GM12865 (cell line): Measurements from ENCODE around the gene METTL16.
"Not testable (repeated sequence)": the region's sequence is repeated elsewhere in the genome, so short reads cannot be mapped to it uniquely, and the experiment has no call there.

Experiments
- DNase-seq: peaks from one replicate; pipeline ENCODE4 v3.0.0; 2010; ENCODE audit warnings: low read depth
- H3K4me3 ChIP-seq: 2 replicates; pipeline ENCODE4 v1.5.1; 2011; ENCODE audit warnings: mild to moderate bottlenecking, low read depth, low read length, control low read depth
- CTCF ChIP-seq: IDR thresholded peaks from 2 replicates; pipeline ENCODE4 v1.5.1; 2011; ENCODE audit warnings: low read length, control low read depth, low read depth, inconsistent platforms; ENCODE audit not compliant: insufficient read depth; ENCODE audit errors: missing control alignments

The METTL16 gene

GRCh38 chr17:2440930-2441329 is 70.8 kb downstream of the METTL16 start:
- no peak overlapping the region for H3K4me3 ChIP-seq
- no peak for TF ChIP-seq CTCF
- no peak for DNase-seq

- H3K4me3 ChIP-seq, DNase-seq: not testable (repeated sequence)
Observed at GRCh38 chr17:2439997-2440396, 71.7 kb downstream of the METTL16 start.

GRCh38 chr17:2438823-2439222 is 72.9 kb downstream of the METTL16 start:
- TF ChIP-seq CTCF = no peak
- DNase-seq = no peak
- no peak overlapping the region for H3K4me3 ChIP-seq

DNA sequence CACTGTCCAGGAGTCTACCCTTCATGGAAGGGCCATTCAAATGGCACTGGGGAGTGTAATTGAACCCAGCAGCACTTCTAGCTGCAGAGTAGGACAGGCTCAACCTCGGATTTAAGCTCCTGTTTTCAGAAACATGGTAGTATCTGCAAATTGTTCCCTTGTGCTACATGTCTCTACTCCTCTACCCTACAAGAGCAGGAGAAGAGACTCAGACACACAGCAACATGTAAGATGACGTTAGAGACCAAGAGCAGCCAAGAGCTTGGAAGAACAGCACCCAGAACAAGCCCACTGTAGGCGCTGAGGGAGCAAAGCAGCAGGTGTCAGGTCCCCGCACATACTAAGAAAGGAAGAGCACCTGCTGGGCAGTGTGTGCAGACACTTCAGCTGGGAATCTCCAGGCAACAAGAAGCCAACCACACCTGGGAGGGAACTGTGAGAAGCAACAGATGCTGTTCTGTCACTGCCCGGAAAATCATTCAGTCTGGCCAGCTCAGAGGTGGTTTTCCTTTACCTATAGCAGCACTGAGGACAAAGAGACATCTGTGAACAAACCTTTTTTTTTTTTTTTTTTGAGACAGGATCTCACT is 75.3 kb downstream of the METTL16 start:
- no peak overlapping the region for H3K4me3 ChIP-seq
- TF ChIP-seq CTCF = no peak
- DNase-seq = no peak

GRCh38 chr17:2435862-2436261 is 75.8 kb downstream of the METTL16 start:
- TF ChIP-seq CTCF = no peak
- H3K4me3 ChIP-seq = no peak overlapping the region
- DNase-seq = no peak

GRCh38 chr17:2435181-2435741 is 76.4 kb downstream of the METTL16 start:
- H3K4me3 ChIP-seq = no peak overlapping the region
- no peak for TF ChIP-seq CTCF
- no peak for DNase-seq

DNA sequence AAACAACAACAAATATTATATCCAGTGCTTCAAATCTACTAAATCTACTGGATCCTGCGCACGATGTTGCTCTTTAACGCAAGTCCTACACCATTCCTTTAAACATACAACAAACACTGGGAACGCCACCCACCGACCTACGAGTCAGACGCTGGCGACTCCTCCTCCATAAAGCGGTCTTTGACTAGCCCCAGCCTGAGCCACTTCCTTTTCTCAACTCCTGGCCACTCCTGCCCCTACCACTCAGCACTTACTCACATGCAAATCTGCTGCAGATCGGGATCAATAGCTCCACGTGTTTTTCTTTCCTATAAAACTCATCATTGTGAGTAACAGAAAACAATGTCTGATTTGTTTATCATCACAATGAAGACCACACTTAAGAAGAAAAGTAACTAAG is 78.0 kb downstream of the METTL16 start:
- no peak overlapping the region for H3K4me3 ChIP-seq
- TF ChIP-seq CTCF = no peak
- no peak for DNase-seq
